Measurements from ENCODE around the gene ADGRE2. TPM values are rescaled to one million over a fixed set of nuclear protein-coding genes. Genes with fewer than 3 reads are reported as not detected.

Gene ADGRE2
- total and polyA plus RNA-seq, 8 donors = 0.35 to 32.0 (median 0.66) TPM

DNA sequence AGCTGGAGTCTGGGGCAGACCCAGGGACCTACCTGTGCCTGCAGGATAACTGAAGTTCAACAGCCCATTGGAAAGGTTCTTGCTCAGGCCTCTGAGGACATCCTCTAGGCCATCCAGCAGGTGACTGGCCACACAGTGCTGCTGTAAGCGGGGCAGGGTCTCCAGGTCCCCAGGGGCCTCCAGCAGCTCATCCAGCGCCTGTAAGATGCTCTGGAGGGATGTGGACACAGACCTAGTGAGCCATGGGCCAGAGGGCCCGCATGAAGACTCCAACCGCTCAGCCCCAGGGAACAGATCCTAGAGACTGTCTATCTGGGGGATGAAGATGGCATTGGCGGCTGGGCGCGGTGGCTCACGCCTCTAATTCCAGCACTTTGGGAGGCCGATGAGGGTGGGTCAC is 14.0 kb downstream of the ADGRE2 start:
- TF ChIP-seq CTCF (IDR thresholded peaks at IDR 0.05) = no peak
- H3K27me3 ChIP-seq = peaks cover 0 to 27% of the 10 kb centered on the region in 2 donors

DNA sequence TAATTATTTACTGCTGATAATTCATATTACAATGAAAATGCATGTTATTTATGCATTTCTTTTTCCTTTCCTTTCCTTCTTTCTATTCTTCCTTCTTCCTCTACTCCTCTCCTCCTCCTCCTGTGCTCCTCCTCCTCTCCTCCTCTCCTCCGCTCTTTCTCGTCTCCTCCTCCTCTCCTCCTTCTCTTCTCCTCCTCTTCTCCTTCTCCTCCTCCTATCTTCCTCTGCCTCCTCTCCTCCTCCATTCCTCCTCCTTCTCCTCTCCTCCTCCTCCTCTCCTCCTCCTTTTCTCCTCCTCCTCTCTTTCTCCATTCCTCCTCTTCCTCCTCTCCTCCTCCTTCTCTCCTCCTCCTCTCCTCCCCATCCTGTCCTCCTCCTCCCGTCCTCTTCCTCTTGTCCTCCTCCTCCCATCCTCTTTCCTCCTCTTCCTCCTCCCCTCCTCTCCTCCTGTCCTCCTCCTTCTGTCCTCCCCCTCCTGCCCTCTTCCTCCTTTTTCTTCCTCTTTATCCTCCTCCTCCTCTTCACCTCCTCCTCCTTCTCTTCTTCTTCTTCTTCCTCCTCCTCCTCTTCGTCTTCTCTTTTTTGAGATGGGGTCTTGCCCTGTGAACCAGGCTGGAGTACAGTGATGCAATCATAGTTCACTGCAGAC is 14.7 kb downstream of the ADGRE2 start:
- Histone ChIP-seq H3K4me3 (no peak overlapping the region), H3K27ac (peak overlapping the region in 1 of 2 donors; percentile 51), H3K27me3 (peaks cover 0 to 25% of the 10 kb centered on the region in 2 donors), H3K36me3 (peaks cover 0 to 80% of the 10 kb centered on the region in 2 donors), H3K4me1 (peaks cover 0 to 3% of the 10 kb centered on the region in 2 donors), H3K9me3 (no peaks in the 10 kb centered on the region)
- intact Hi-C loops (cut with DNase I) = no loop called here
- no peak for TF ChIP-seq CTCF (IDR thresholded peaks at IDR 0.05)
- no peak for ATAC-seq
- no peak for DNase-seq

More for the DNA sequence above, 14.0 kb downstream of the ADGRE2 start:
- no peaks in the 10 kb centered on the region for H3K9me3 ChIP-seq
- peaks cover 0 to 3% of the 10 kb centered on the region in 2 donors for H3K4me1 ChIP-seq
- H3K36me3 ChIP-seq = peaks cover 0 to 83% of the 10 kb centered on the region in 2 donors
- intact Hi-C loops (cut with DNase I) = no loop called here
- H3K27ac ChIP-seq = peak overlapping the region in 1 of 2 donors; percentile 51
- no peak for ATAC-seq
- no peak for DNase-seq
- H3K4me3 ChIP-seq = no peak overlapping the region

- Histone ChIP-seq H3K4me1 (peaks cover 0 to 3% of the 10 kb centered on the region in 2 donors), H3K9me3 (no peaks in the 10 kb centered on the region), H3K36me3 (peaks cover 0 to 74% of the 10 kb centered on the region in 2 donors), H3K27ac (no peak overlapping the region), H3K27me3 (peaks cover 0 to 20% of the 10 kb centered on the region in 2 donors), H3K4me3 (no peak overlapping the region)
- intact Hi-C loops (cut with DNase I) = no loop called here
- ATAC-seq = no peak
- DNase-seq = no peak
- TF ChIP-seq CTCF (IDR thresholded peaks at IDR 0.05) = no peak
These were observed 16.2 kb downstream of the ADGRE2 start for GRCh38 chr19:14762111-14762510.

GRCh38 chr19:14761607-14762006 is 16.8 kb downstream of the ADGRE2 start:
- Histone ChIP-seq H3K9me3 (no peaks in the 10 kb centered on the region), H3K27me3 (peaks cover 0 to 20% of the 10 kb centered on the region in 2 donors), H3K36me3 (peaks cover 0 to 70% of the 10 kb centered on the region in 2 donors), H3K4me1 (peaks cover 0 to 3% of the 10 kb centered on the region in 2 donors), H3K27ac (no peak overlapping the region), H3K4me3 (no peak overlapping the region)
- ATAC-seq = no peak
- intact Hi-C loops (cut with DNase I) = no loop called here
- no peak for TF ChIP-seq CTCF (IDR thresholded peaks at IDR 0.05)
- no peak for DNase-seq

GRCh38 chr19:14758816-14759215 is 19.5 kb downstream of the ADGRE2 start:
- Histone ChIP-seq H3K4me1 (no peaks in the 10 kb centered on the region), H3K36me3 (peaks cover 0 to 68% of the 10 kb centered on the region in 2 donors), H3K27me3 (peaks cover 0 to 7% of the 10 kb centered on the region in 2 donors), H3K4me3 (no peak overlapping the region), H3K9me3 (no peaks in the 10 kb centered on the region), H3K27ac (no peak overlapping the region)
- DNase-seq (no peak), ATAC-seq (peak; percentile 26)
- TF ChIP-seq CTCF (IDR thresholded peaks at IDR 0.05) = no peak
- intact Hi-C loops (cut with DNase I) = no loop called here
